Stimulated activated CD8-positive, alpha-beta memory T cell treated with anti-CD3 and anti-CD28 coated beads, Interleukin-4, amount 100 ng/mL, for 48 hours (primary cell): ENCODE data around the gene DDAH1.
A peak's percentile ranks its signal among the peaks of the same experiment; 100 is the strongest.

Experiments used
- DNase-seq: peaks from one replicate; pipeline ENCODE4 v3.0.0-alpha.2; 2020

DDAH1 gene

GRCh38 chr1:85323770-85324169 is 141.2 kb downstream of the DDAH1 start:
- no peak for DNase-seq

GRCh38 chr1:85322655-85323054 is 142.3 kb downstream of the DDAH1 start:
- no peak for DNase-seq

- DNase-seq, result peak; percentile 67
Measured at GRCh38 chr1:85321237-85321964, 143.6 kb downstream of the DDAH1 start.

GRCh38 chr1:85320371-85321131 is 144.4 kb downstream of the DDAH1 start:
- DNase-seq, result no peak

- DNase-seq, result no peak
Measured at GRCh38 chr1:85319931-85320330, 145.0 kb downstream of the DDAH1 start.

GRCh38 chr1:85319491-85319890 is 145.5 kb downstream of the DDAH1 start:
- DNase-seq, result no peak

- DNase-seq, result no peak
Measured at GRCh38 chr1:85318217-85318616, 146.7 kb downstream of the DDAH1 start.

GRCh38 chr1:85317560-85317959 is 147.4 kb downstream of the DDAH1 start:
- no peak for DNase-seq

GRCh38 chr1:85316321-85316720 is 148.6 kb downstream of the DDAH1 start:
- no peak for DNase-seq

- DNase-seq, result no peak
Measured at GRCh38 chr1:85315789-85316188, 149.2 kb downstream of the DDAH1 start.

GRCh38 chr1:85314726-85315125 is 150.2 kb downstream of the DDAH1 start:
- DNase-seq, result no peak

GRCh38 chr1:85313888-85314696 is 150.9 kb downstream of the DDAH1 start:
- DNase-seq, result no peak

- no peak for DNase-seq
Measured at GRCh38 chr1:85311818-85312217, 153.1 kb downstream of the DDAH1 start.

GRCh38 chr1:85308833-85309350 is 156.1 kb downstream of the DDAH1 start:
- no peak for DNase-seq

- DNase-seq, result peak; percentile 84
Measured at GRCh38 chr1:85307987-85308832, 156.7 kb downstream of the DDAH1 start.

GRCh38 chr1:85306236-85306635 is 158.7 kb downstream of the DDAH1 start:
- DNase-seq, result no peak

- no peak for DNase-seq
Measured at GRCh38 chr1:85303440-85304162, 161.4 kb downstream of the DDAH1 start.

GRCh38 chr1:85300140-85300539 is 164.8 kb downstream of the DDAH1 start:
- DNase-seq, result no peak

- DNase-seq, result peak; percentile 81
Measured at GRCh38 chr1:85297855-85298629, 166.9 kb downstream of the DDAH1 start.

- DNase-seq, result no peak
Measured at GRCh38 chr1:85297538-85297854, 167.5 kb downstream of the DDAH1 start.

- no peak for DNase-seq
Measured at GRCh38 chr1:85296980-85297379, 168.0 kb downstream of the DDAH1 start.
